Natural killer cell (primary cell): ENCODE measurements around the gene COIL. TPM values are rescaled to one million over a fixed set of nuclear protein-coding genes. Genes with fewer than 3 reads are reported as not detected.

Experiments
- ATAC-seq, 3 donors: fragments of 150-1000 bp in 2 of 3; fragments of 200-7000 bp in 1 of 3; cut with Tn5 transposase; 1 replicate in 1 of 3; 2 replicates in 2 of 3; pipeline ENCODE4 v1.10.0; 2021; ENCODE audit warnings: mild to moderate bottlenecking in 2 of 3, moderate library complexity in 2 of 3
- DNase-seq, 2 donors: peaks; one replicate each; pipeline versions ENCODE4 v3.0.0 to v3.0.0-alpha.2; 2013 to 2021; ENCODE audit warnings: mixed read lengths in 1 of 2
- H3K27ac ChIP-seq: one replicate; pipeline ENCODE4 v1.5.1; 2013; ENCODE audit warnings: mild to moderate bottlenecking, low read length
- H3K27me3 ChIP-seq: one replicate; pipeline ENCODE4 v1.6.1; 2013; ENCODE audit warnings: low read length; ENCODE audit not compliant: control insufficient read depth, insufficient read depth
- H3K36me3 ChIP-seq: one replicate; pipeline ENCODE4 v1.6.1; 2013; ENCODE audit warnings: low read length; ENCODE audit not compliant: control insufficient read depth, insufficient read depth
- H3K4me1 ChIP-seq: one replicate; pipeline ENCODE4 v1.6.1; 2013; ENCODE audit warnings: low read length; ENCODE audit not compliant: control insufficient read depth, insufficient read depth
- H3K4me3 ChIP-seq: one replicate; pipeline ENCODE4 v1.5.1; 2013; ENCODE audit warnings: low read length
- H3K9me3 ChIP-seq: one replicate; pipeline ENCODE4 v1.6.1; 2013; ENCODE audit warnings: low read length; ENCODE audit not compliant: control insufficient read depth, insufficient read depth
- H3K27ac Mint-ChIP-seq, 2 donors: one replicate each; pipeline ENCODE4 v1.8.0; 2022; ENCODE audit warnings: mild to moderate bottlenecking in 2 of 2, mixed read lengths in 2 of 2, moderate library complexity in 1 of 2
- H3K27me3 Mint-ChIP-seq, 2 donors: one replicate each; pipeline ENCODE4 v1.8.0; 2022; ENCODE audit warnings: low read depth in 2 of 2, mixed read lengths in 2 of 2
- H3K36me3 Mint-ChIP-seq: one replicate; pipeline ENCODE4 v1.8.0; 2022; ENCODE audit warnings: mixed read lengths
- H3K4me1 Mint-ChIP-seq, 2 donors: one replicate each; pipeline ENCODE4 v1.8.0; 2022; ENCODE audit warnings: mixed read lengths in 2 of 2
- H3K4me3 Mint-ChIP-seq: one replicate; pipeline ENCODE4 v1.8.0; 2022; ENCODE audit warnings: mild to moderate bottlenecking, moderate library complexity, mixed read lengths
- H3K9me3 Mint-ChIP-seq, 2 donors: one replicate each; pipeline ENCODE4 v1.8.0; 2022; ENCODE audit warnings: mixed read lengths in 2 of 2
- CTCF ChIP-seq: fragments of 200-600 bp; IDR thresholded peaks from one replicate; pipeline ENCODE4 v1.8.0; 2022; ENCODE audit warnings: antibody characterized with exemption
- WGBS: methylation state at CpG from one replicate; pipeline ENCODE4 v1.1.7; 2013; ENCODE audit warnings: missing lambda C conversion rate; ENCODE audit not compliant: insufficient coverage; 5-methylcytosine and 5-hydroxymethylcytosine counted together
- intact Hi-C: fragments of 100-400 bp; cut with micrococcal nuclease; formaldehyde crosslinking; loops from one replicate; pipeline ENCODE4 v1.14.2; 2022
- total RNA-seq, 4 donors: library from RNA; stranded (reverse); fragments of 120-200 nt in 1 of 4; gene quantifications; one replicate each; pipeline versions ENCODE4 v1.2.3 to v1.2.4, GENCODE V29; 2013 to 2022

Gene COIL
- total RNA-seq, 3 donors from 2014 or later (not counting 1 experiment from before 2014, with no cell fraction given): 18.6 to 23.8 (median 20.6) TPM

- Mint-ChIP-seq H3K36me3 (peaks cover 18% of the 10 kb centered on the region), H3K27ac (peak overlapping the region; percentile 46 to 50), H3K27me3 (no peaks in the 10 kb centered on the region), H3K4me3 (peak overlapping the region; percentile 14), H3K4me1 (peaks cover 13% of the 10 kb centered on the region in 2 donors), H3K9me3 (no peaks in the 10 kb centered on the region)
- no peak overlapping the region for H3K4me3 ChIP-seq
- ATAC-seq (peak in 1 of 3 donors; percentile 22), DNase-seq (no peak)
- TF ChIP-seq CTCF: no peak
- H3K27me3 ChIP-seq: no peaks in the 10 kb centered on the region
- H3K36me3 ChIP-seq: peaks cover 24% of the 10 kb centered on the region
- H3K9me3 ChIP-seq: no peaks in the 10 kb centered on the region
- H3K27ac ChIP-seq: no peak overlapping the region
- intact Hi-C loops: no loop called here
- H3K4me1 ChIP-seq: no peaks in the 10 kb centered on the region
- no CpG with 5 or more reads among the region's 1 CpG for WGBS
Measured at GRCh38 chr17:56933868-56934267, 27.0 kb downstream of the COIL start.

GRCh38 chr17:56933151-56933745 is 27.6 kb downstream of the COIL start:
- Histone ChIP-seq H3K4me3 (no peak overlapping the region), H3K9me3 (no peaks in the 10 kb centered on the region), H3K27ac (no peak overlapping the region), H3K36me3 (peaks cover 20% of the 10 kb centered on the region), H3K4me1 (no peaks in the 10 kb centered on the region), H3K27me3 (no peaks in the 10 kb centered on the region)
- intact Hi-C loops: no loop called here
- WGBS: 97% methylated on average over 8 of the region's 8 CpGs
- H3K27me3 Mint-ChIP-seq: no peaks in the 10 kb centered on the region
- H3K27ac Mint-ChIP-seq: no peak overlapping the region
- H3K36me3 Mint-ChIP-seq: peaks cover 16% of the 10 kb centered on the region
- DNase-seq: no peak
- peaks cover 13% of the 10 kb centered on the region in 2 donors for H3K4me1 Mint-ChIP-seq
- TF ChIP-seq CTCF: no peak
- no peak for ATAC-seq
- no peaks in the 10 kb centered on the region for H3K9me3 Mint-ChIP-seq
- no peak overlapping the region for H3K4me3 Mint-ChIP-seq

GRCh38 chr17:56930739-56931337 is 30.0 kb downstream of the COIL start:
- Histone ChIP-seq H3K4me3 (no peak overlapping the region), H3K4me1 (no peaks in the 10 kb centered on the region), H3K27ac (no peak overlapping the region), H3K36me3 (peaks cover 5% of the 10 kb centered on the region), H3K9me3 (no peaks in the 10 kb centered on the region), H3K27me3 (no peaks in the 10 kb centered on the region)
- Mint-ChIP-seq H3K9me3 (no peaks in the 10 kb centered on the region), H3K27ac (no peak overlapping the region), H3K36me3 (no peaks in the 10 kb centered on the region), H3K4me3 (no peak overlapping the region), H3K27me3 (no peaks in the 10 kb centered on the region), H3K4me1 (peaks cover 13% of the 10 kb centered on the region in 2 donors)
- no peak for TF ChIP-seq CTCF
- WGBS: 86% methylated on average over 1 of the region's 2 CpGs
- intact Hi-C loops: no loop called here
- DNase-seq (no peak), ATAC-seq (no peak)
